ENCODE data around the gene USP7.
"Not testable (repeated sequence)": the region's sequence is repeated elsewhere in the genome, so short reads cannot be mapped to it uniquely, and the experiment has no call there.

USP7 gene

GRCh38 chr16:8882725-8883377 is 80.9 kb downstream of the USP7 start:
- in situ Hi-C loops (cut with MboI; ENCODE audit: low sequenced_read_pairs), result no loop called here

DNA sequence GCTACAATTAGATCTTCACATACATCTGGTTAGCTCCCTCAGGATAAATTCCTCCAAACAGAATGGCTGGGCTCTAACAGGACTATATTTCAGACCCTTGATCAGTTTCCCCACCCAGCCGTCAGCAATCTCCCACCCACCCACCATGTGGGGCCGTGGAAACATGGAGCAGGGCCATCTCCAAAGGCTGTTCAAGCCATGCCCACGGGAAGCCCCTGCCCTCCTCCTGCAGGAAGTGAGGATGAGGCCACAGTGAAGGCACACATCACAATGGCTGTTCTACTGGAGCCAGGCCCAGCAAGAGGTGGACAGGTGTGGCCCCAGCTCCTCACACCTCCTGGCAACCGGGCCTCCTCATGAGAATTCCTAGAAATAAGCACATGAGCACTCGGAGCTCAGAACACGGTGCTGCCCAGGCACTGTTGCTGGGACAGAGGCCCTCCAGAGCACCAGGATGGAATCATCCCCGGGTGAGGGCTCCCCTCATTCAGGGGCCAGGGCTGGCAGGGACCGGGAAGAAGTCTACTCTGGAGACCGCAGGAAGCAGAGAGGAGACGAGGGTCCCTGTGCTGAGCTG is 81.6 kb downstream of the USP7 start, which contains the start of gene LITAFD:
Gene LITAFD, plus strand, starts transcription at position 311 of the 577 bp plus-strand sequence. CDS start 2,005 bp downstream, outside the sequence.
- in situ Hi-C loops (cut with MboI; ENCODE audit: low sequenced_read_pairs), result no loop called here

- in situ Hi-C loops (cut with MboI; ENCODE audit: low sequenced_read_pairs), result no loop called here
Observed at GRCh38 chr16:8880839-8881510, 82.7 kb downstream of the USP7 start.

DNA sequence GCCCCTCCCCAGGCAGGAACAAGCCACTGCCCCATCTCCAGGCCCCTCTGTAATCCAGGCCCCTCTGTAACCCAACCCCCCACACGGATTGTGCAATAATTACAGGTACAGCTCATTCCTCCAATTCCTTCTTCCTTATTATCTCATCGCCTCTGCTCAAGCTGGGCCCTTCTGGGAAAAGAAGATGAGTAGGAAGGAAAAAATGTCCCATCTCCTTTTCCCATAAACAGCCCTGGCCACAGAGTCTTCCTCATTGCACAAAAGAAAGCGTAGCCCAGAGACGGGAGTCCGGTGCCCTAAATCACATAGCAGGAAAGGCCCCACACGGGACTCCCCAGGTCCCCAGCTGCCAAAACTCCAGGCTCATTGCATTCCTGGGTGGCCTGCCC is 85.2 kb downstream of the USP7 start:
- in situ Hi-C loops (cut with MboI; ENCODE audit: low sequenced_read_pairs), result no loop called here

GRCh38 chr16:8877894-8878522 is 85.7 kb downstream of the USP7 start:
- in situ Hi-C loops (cut with MboI; ENCODE audit: low sequenced_read_pairs), result no loop called here

DNA sequence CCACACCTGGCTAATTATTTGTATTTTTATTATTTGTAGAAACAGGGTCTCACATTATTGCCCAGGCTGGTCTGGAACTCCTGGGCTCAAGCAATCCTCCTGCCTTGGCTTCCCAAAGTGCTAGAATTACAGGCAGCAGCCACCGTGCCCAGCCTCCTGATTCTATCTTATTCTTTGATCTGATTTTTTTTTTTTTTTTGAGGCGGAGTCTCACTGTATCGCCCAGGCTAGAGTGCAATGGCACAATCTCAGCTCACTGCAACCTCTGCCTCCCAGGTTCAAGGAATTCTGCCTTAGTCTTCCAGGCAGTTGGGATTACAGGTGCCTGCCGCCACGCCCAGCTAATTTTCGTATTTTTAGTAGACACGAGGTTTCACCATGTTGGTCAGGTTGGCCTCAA is 88.4 kb downstream of the USP7 start:
- in situ Hi-C loops (cut with MboI; ENCODE audit: low sequenced_read_pairs), result not testable (repeated sequence)

DNA sequence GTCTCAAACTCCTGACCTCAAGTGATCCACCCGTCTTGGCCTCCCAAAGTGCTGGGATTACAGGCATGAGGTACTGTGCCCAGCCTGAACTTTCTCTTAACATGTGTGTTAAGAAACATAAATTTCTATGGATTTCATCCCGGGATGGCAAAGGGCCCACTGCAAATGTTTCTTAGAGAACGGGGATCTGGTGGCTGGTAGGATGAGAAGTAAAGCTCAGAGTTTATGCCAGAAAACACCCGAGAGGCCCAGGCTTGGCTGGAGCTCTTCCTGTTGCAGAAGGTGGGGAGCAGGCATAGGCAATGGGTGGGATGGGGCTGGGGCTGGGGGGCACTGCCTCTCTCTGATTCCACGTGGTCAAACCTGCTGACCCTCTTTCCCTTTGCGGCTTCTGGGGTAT is 89.3 kb downstream of the USP7 start:
- in situ Hi-C loops (cut with MboI; ENCODE audit: low sequenced_read_pairs), result no loop called here

- in situ Hi-C loops (cut with MboI; ENCODE audit: low sequenced_read_pairs), result not testable (repeated sequence)
Observed at GRCh38 chr16:8873866-8874195, 89.9 kb downstream of the USP7 start.

DNA sequence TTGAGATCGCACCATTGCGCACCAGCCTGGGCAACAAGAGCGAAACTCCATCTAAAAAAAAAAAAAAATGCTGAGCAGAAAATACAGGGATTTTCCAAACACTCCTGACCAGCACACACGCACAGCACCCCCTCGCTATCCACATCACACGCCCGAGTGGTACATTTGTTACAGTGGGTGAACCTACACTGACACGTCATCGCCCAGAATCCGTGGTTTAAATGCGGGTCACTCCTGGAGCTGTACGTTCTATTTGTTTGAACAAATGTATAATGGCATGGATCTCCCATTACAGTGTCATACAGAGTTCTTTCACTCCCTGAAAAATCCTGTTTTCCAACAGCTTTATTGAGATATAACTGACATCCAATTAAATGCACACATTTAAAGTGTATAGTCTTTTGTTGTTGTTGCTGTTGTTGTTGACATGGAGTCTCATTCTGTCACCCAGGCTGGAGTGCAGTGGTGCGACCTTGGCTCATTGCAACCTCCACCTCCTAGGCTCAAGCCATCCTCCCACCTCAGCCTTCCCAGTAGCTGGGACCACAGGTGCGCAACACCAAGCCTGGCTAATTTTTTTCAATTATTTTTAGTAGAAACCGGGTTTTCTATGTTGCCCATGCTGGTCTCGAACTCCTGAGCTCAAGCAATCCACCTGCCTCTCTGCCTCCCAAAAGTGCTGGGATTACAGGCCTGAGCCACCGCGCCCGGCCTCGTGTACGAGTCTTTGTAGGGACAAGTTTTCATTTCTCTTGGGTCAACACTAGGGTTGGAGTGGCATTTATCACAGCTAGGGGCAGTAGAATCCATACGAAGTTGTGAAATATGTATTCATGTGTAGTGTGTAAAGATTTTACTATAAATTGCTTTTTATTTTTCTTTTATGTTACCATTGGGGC is 90.5 kb downstream of the USP7 start:
- in situ Hi-C loops (cut with MboI; ENCODE audit: low sequenced_read_pairs), result no loop called here

- in situ Hi-C loops (cut with MboI; ENCODE audit: low sequenced_read_pairs), result no loop called here
Observed at GRCh38 chr16:8872071-8872470, 91.6 kb downstream of the USP7 start.

GRCh38 chr16:8869988-8870241 is 93.8 kb downstream of the USP7 start:
- in situ Hi-C loops (cut with MboI; ENCODE audit: low sequenced_read_pairs), result not testable (repeated sequence)

DNA sequence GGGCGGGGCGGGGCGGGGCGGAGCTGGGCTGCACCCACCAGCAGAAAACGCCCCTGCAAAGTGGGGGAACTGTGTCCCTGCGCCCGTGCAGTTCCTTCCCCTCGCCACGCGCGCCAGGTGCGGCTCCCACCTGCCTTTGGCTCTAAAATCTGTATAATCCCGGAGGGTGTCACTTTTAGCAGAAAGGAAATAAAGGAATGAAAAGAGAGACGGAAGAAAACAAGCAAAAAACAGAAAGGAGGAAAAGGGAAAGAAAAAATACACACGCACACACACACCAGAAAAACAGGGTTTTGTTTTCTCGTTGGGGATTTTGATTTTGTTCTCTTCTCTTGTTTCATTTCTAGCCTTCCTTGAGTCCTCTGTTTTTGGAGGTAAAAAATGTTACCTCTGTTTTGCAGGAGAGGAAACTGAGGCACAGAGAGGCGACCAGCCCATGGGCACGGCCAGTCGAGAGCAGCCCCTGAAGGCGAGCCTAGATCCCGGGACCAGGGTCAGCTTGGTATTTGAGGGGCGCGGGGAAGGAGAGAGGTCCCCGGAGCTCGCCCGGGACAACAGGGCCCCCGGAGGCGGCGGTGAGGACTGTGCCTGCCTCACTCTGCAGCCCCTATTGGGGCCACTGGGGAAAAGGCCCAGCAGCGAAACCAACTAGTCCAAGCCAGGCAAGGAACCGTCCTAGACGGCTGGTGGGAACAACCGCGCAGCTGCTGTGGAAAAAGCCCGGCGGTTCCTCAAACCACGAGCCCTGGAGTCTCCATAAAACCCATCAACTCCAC is 94.3 kb downstream of the USP7 start:
- in situ Hi-C loops (cut with MboI; ENCODE audit: low sequenced_read_pairs), result no loop called here

DNA sequence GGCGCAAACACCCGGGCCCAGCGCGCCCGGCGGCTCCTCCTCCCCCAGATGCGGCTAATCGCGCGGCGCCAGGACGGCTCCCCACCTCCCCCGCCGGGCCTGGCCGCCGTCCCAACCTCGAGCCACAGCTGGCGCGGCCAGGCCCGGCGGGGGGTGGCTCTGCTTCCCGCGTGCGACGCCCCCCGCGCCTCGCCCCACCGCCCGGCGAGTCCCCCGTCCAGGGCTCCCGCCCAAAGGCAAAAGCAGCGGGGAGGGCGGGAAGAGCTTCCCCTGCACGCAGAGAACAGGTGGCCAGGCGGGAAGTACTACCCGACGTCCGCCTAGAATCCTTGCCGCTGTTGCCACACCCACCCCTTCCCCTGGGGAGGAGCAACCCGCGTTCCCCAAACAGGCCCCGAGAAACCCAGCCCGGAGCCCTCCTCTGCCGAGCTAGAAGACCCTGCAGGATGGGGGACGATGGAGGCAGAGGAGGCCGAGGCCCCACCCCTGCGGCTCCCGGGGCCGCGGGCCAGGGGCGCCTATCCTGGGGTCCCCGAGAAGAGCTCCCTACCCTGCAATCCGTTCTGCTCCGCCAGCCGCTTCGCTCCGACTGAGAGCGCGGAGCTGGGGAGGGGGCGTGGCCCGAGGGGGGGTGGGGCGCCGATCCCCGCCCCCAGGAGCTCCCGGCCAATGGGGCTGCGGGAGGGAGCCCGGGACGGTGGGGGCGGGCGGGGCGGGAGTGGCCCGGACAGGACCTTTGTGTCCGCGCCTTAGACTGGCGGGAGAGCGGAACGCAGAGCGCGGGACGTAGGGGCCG is 95.1 kb downstream of the USP7 start, which contains the start of gene CARHSP1:
Gene CARHSP1, minus strand, starts transcription at position 591 of the 796 bp plus-strand sequence. CDS start 9,678 bp downstream, outside the sequence.
- in situ Hi-C loops (cut with MboI; ENCODE audit: low sequenced_read_pairs), result no loop called here

DNA sequence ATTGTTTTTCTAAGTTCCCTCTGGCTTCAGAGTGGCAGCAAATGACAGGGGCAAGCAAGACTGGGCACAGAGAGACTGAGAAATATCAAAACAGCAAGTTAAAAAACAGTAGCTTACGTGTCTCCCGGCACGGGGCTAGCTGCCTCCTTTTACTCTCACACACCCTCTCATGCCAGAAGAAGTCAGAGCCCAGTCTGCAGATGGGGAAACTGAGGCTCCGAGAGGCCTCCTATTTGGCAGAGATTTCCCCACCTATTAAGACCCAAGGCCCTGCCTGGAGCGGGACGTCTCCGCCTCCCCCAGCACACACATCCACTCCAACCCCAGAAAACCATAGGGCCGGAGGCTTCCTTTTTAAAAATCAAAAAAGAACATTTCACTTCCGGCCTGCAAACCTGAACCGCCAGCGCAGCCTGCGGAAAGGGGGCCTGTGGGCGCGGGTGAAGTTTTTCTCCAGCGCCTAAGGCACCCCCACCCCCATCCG is 95.7 kb downstream of the USP7 start:
- in situ Hi-C loops (cut with MboI; ENCODE audit: low sequenced_read_pairs), result no loop called here

GRCh38 chr16:8867216-8867931 is 96.3 kb downstream of the USP7 start:
- in situ Hi-C loops (cut with MboI; ENCODE audit: low sequenced_read_pairs), result no loop called here

DNA sequence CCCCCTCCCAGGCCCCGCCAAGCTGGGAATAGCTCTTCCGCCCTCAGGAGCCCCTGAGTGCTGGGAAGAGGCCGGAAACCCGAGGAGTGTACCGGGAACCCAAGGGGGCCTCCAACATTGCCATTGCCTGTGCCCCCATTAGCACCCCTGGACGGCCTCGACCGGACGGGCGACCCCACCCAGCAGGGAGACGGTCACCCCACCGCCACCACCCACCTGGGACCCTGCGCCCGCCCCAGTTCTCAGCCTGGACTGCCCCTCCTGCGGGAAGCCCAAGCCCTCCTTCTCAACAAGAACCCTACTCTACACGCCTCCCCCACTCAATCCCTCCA is 96.9 kb downstream of the USP7 start:
- in situ Hi-C loops (cut with MboI; ENCODE audit: low sequenced_read_pairs), result no loop called here

- in situ Hi-C loops (cut with MboI; ENCODE audit: low sequenced_read_pairs), result no loop called here
Observed at GRCh38 chr16:8866118-8866883, 97.4 kb downstream of the USP7 start.

All from hTERT RPE-1 (cell line).